ENCODE results near the gene SMIM24. TPM values are rescaled to one million over a fixed set of nuclear protein-coding genes. Genes with fewer than 3 reads are reported as not detected.

The SMIM24 gene
- total RNA-seq (2014; rRNA removed; shearing (Covaris generic)), result not detected in 2 replicates

GRCh38 chr19:3480383-3481091 lies at the start of gene SMIM24:
SMIM24 (minus strand) TSS chr19:3480525; CDS start chr19:3480463, 62 bp downstream.

GRCh38 chr19:3505598-3506383 lies 25.5 kb upstream of the SMIM24 start, which contains the start of gene FZR1:
FZR1 (plus strand) TSS chr19:3506311; CDS start chr19:3522990, 16,679 bp downstream.

GRCh38 chr19:3500429-3501101 lies 20.2 kb upstream of the SMIM24 start, which contains the start of gene DOHH:
DOHH (minus strand) TSS chr19:3500674; CDS start chr19:3496814, 3,860 bp downstream.

GRCh38 chr19:3483226-3483628 lies 2.9 kb upstream of the SMIM24 start, which contains the start of gene SMIM44:
SMIM44 (minus strand) TSS chr19:3483441; CDS start chr19:3483403, 38 bp downstream.

Small RNAs within 50 kb of the gene (small RNA-seq; reads per million reads assigned to genes)
- gene RF00212, result not detected

Other genes starting within 250 kb of the SMIM24 start
- 29.2 and 39.6 TPM in 2 replicates for gene NFIC, start 113.9 kb downstream of the SMIM24 start, total RNA-seq (2014; rRNA removed; shearing (Covaris generic))
- gene SMIM44, start 2.9 kb upstream of the SMIM24 start, total RNA-seq (2014; rRNA removed; shearing (Covaris generic)), result not detected in 2 replicates
- 28.7 and 36.4 TPM in 2 replicates for gene DOHH, start 20.1 kb upstream of the SMIM24 start, total RNA-seq (2014; rRNA removed; shearing (Covaris generic))
- 37.2 and 41.3 TPM in 2 replicates for gene FZR1, start 25.8 kb upstream of the SMIM24 start, total RNA-seq (2014; rRNA removed; shearing (Covaris generic))
- gene TEKTIP1, start 58.6 kb upstream of the SMIM24 start, total RNA-seq (2014; rRNA removed; shearing (Covaris generic)), result not detected in 2 replicates
- 346 and 438 TPM in 2 replicates for gene MFSD12, start 77.1 kb upstream of the SMIM24 start, total RNA-seq (2014; rRNA removed; shearing (Covaris generic))
- 260 and 301 TPM in 2 replicates for gene HMG20B, start 92.4 kb upstream of the SMIM24 start, total RNA-seq (2014; rRNA removed; shearing (Covaris generic))
- not detected in 2 replicates for gene GIPC3, start 105.0 kb upstream of the SMIM24 start, total RNA-seq (2014; rRNA removed; shearing (Covaris generic))
- 0.32 and 0.87 TPM in 2 replicates for gene TBXA2R, start 126.3 kb upstream of the SMIM24 start, total RNA-seq (2014; rRNA removed; shearing (Covaris generic))
- 26.7 and 39.1 TPM in 2 replicates for gene CACTIN, start 146.3 kb upstream of the SMIM24 start, total RNA-seq (2014; rRNA removed; shearing (Covaris generic))
- gene PIP5K1C, start 219.9 kb upstream of the SMIM24 start, total RNA-seq (2014; rRNA removed; shearing (Covaris generic)), result 9.5 and 11.2 TPM in 2 replicates
- 0.03 TPM in 1 of 2 replicates, not detected in the other for gene TJP3, start 227.9 kb upstream of the SMIM24 start, total RNA-seq (2014; rRNA removed; shearing (Covaris generic))